Esophagus squamous epithelium (tissue), 5 donors: Measurements from ENCODE around the gene OXCT1. TPM values are rescaled to one million over a fixed set of nuclear protein-coding genes. Genes with fewer than 3 reads are reported as not detected.

Source experiments
- DNase-seq: peaks from one replicate; lab custom pipeline; 2025; lab: John Stamatoyannopoulos, UW
- H3K27ac ChIP-seq, 4 donors: fragments of 200-600 bp; sonication (generic); one replicate each; pipeline ENCODE4 v1.5.1; 2016 to 2019; ENCODE audit warnings: mild to moderate bottlenecking in 1 of 4
- H3K27me3 ChIP-seq, 4 donors: fragments of 200-600 bp; sonication (generic); 1 replicate in 3 of 4; 2 replicates in 1 of 4; pipeline versions ENCODE4 v1.5.1 to v1.6.0; 2017 to 2021; ENCODE audit warnings: antibody characterized with exemption in 1 of 4
- H3K36me3 ChIP-seq, 3 donors: fragments of 200-600 bp; sonication (generic); one replicate each; pipeline ENCODE4 v1.5.1; 2016 to 2019
- H3K4me1 ChIP-seq, 3 donors: fragments of 200-600 bp; sonication (generic); one replicate each; pipeline ENCODE4 v1.5.1; 2017 to 2019
- H3K4me3 ChIP-seq, 4 donors: fragments of 200-600 bp; sonication (generic); 1 replicate in 3 of 4; 2 replicates in 1 of 4; pipeline ENCODE4 v1.5.1; 2016 to 2019; ENCODE audit warnings: mild to moderate bottlenecking in 2 of 4, moderate library complexity in 1 of 4
- H3K9me3 ChIP-seq, 3 donors: fragments of 200-600 bp; sonication (generic); one replicate each; pipeline ENCODE4 v1.5.1; 2016 to 2019
- CTCF ChIP-seq, 6 experiments: fragments of 450-650 bp in 4 of 6; fragments of 200-600 bp in 2 of 6; sonication (generic) in 2 of 6; IDR thresholded peaks; one replicate each; pipeline ENCODE4 v1.5.1; 2016 to 2019; ENCODE audit warnings: antibody characterized with exemption in 6 of 6, mild to moderate bottlenecking in 4 of 6, moderate library complexity in 4 of 6
- POLR2A ChIP-seq, 4 donors: fragments of 450-650 bp; IDR thresholded peaks; one replicate each; pipeline ENCODE4 v1.6.1; 2017; ENCODE audit warnings: antibody characterized with exemption in 4 of 4, mild to moderate bottlenecking in 4 of 4, moderate library complexity in 3 of 4
- WGBS, 2 donors: methylation state at CpG; one replicate each; pipeline ENCODE4 v1.1.5; 2018; 5-methylcytosine and 5-hydroxymethylcytosine counted together
- intact Hi-C: fragments of 100-400 bp; cut with DNase I; formaldehyde crosslinking; loops from one replicate; pipeline ENCODE4 v1.15.0; 2022
- total RNA-seq, 4 donors: library from RNA; depleted of rRNA; stranded (reverse); fragments of >200 nt; gene quantifications; one replicate each; pipeline ENCODE4 v1.1.0, GENCODE V29; 2016
- donor health status: DM: yes; HTN: yes; CAD: no.

The OXCT1 gene
- total RNA-seq, 4 donors from 2014 or later: 20.3 to 27.3 (median 23.4) TPM

- H3K4me3 ChIP-seq: no peak overlapping the region
- H3K27ac ChIP-seq: no peak overlapping the region
- H3K9me3 ChIP-seq: no peaks in the 10 kb centered on the region
- TF ChIP-seq CTCF (IDR thresholded peaks at IDR 0.05) (no peak), POLR2A (IDR thresholded peaks at IDR 0.05) (no peak)
- H3K36me3 ChIP-seq: peaks cover 0 to 34% (median 0%) of the 10 kb centered on the region in 3 donors
- no peaks in the 10 kb centered on the region for H3K27me3 ChIP-seq
- peaks cover 0 to 22% (median 2%) of the 10 kb centered on the region in 3 donors for H3K4me1 ChIP-seq
- intact Hi-C loops: no loop called here
- DNase-seq: no peak
- WGBS, 2 donors: 46 to 56% methylated on average over 2 of the region's 2 CpGs
Observed at GRCh38 chr5:41788941-41789368, 81.3 kb downstream of the OXCT1 start.

- DNase-seq: no peak
- H3K4me3 ChIP-seq: no peak overlapping the region
- H3K9me3 ChIP-seq: no peaks in the 10 kb centered on the region
- H3K27me3 ChIP-seq: no peaks in the 10 kb centered on the region
- 83 to 92% methylated on average over 2 of the region's 2 CpGs for WGBS, 2 donors
- intact Hi-C loops: no loop called here
- TF ChIP-seq CTCF (IDR thresholded peaks at IDR 0.05) (no peak), POLR2A (IDR thresholded peaks at IDR 0.05) (no peak)
- no peak overlapping the region for H3K27ac ChIP-seq
- peaks cover 0 to 42% (median 0%) of the 10 kb centered on the region in 3 donors for H3K36me3 ChIP-seq
- peaks cover 0 to 17% (median 2%) of the 10 kb centered on the region in 3 donors for H3K4me1 ChIP-seq
Observed at GRCh38 chr5:41787265-41787664, 83.0 kb downstream of the OXCT1 start.

- Histone ChIP-seq H3K4me3 (no peak overlapping the region), H3K9me3 (no peaks in the 10 kb centered on the region), H3K27me3 (no peaks in the 10 kb centered on the region), H3K4me1 (peaks cover 0 to 9% (median 2%) of the 10 kb centered on the region in 3 donors), H3K27ac (no peak overlapping the region), H3K36me3 (peaks cover 0 to 42% (median 0%) of the 10 kb centered on the region in 3 donors)
- TF ChIP-seq POLR2A (IDR thresholded peaks at IDR 0.05): no peak
- no peak for TF ChIP-seq CTCF (IDR thresholded peaks at IDR 0.05)
- intact Hi-C loops: no loop called here
- no peak for DNase-seq
Observed at GRCh38 chr5:41785061-41785460, 85.2 kb downstream of the OXCT1 start.

- Histone ChIP-seq H3K4me1 (no peaks in the 10 kb centered on the region), H3K27ac (no peak overlapping the region), H3K27me3 (no peaks in the 10 kb centered on the region), H3K4me3 (no peak overlapping the region), H3K9me3 (no peaks in the 10 kb centered on the region), H3K36me3 (peaks cover 0 to 26% (median 0%) of the 10 kb centered on the region in 3 donors)
- intact Hi-C loops: no loop called here
- TF ChIP-seq CTCF (IDR thresholded peaks at IDR 0.05) (no peak), POLR2A (IDR thresholded peaks at IDR 0.05) (no peak)
- DNase-seq: no peak
- WGBS, 2 donors: 94% methylated on average over 3 of the region's 3 CpGs
Observed at GRCh38 chr5:41778410-41778809, 91.8 kb downstream of the OXCT1 start.

- no peak overlapping the region for H3K27ac ChIP-seq
- intact Hi-C loops: no loop called here
- H3K9me3 ChIP-seq: no peaks in the 10 kb centered on the region
- peaks cover 0 to 12% (median 0%) of the 10 kb centered on the region in 3 donors for H3K36me3 ChIP-seq
- H3K4me3 ChIP-seq: no peak overlapping the region
- TF ChIP-seq POLR2A (IDR thresholded peaks at IDR 0.05) (no peak), CTCF (IDR thresholded peaks at IDR 0.05) (no peak)
- H3K4me1 ChIP-seq: no peaks in the 10 kb centered on the region
- 79 to 81% methylated on average over 2 of the region's 2 CpGs for WGBS, 2 donors
- H3K27me3 ChIP-seq: no peaks in the 10 kb centered on the region
- no peak for DNase-seq
Observed at GRCh38 chr5:41776435-41776834, 93.8 kb downstream of the OXCT1 start.
